ENCODE data around the gene RTN4.

RTN4 gene

DNA sequence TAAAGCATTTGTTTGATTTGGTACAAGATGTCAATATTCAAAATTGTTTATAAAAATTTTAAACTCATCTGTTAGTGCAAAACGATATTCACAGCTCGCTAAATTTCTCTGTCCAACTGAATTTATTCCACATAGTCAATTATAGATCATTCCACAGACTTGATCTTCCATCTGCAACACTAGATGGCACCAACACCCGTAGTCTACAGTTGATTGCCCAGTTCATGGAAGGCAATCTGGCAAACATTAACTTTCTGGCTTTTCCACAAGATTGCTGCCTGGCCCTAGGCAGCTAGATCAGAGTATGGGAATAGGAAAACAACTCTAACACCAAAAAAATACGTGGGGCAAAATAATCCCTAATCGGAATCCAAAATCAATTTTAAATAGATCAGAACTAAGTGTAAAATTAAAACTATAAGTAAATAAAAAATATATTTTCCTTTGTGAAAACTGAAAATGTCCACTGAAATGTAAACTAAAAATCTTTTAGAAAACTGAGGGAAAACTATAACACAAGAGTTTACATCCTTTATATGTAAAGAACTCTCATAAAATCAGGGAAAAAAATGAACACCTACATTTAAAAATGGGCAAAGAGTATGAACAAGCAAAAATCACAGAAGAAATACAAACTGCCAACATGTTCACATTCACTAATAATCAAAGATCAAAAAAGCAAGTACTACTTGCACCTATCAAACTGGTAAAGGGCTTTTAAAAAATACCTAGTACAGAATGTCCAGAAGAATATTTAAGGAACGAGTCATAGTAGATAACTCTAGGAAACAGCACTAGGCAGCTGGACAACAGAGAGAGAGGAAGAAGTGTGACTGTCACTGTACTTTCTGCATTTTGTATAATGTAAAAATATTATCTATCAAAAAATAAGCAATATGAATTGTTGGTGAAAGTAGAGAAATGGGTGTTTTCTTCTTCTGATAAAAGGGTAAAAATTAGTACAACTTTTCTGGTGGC, 35.0 kb downstream of the RTN4 start:
- TF ChIP-seq, protein P1, sequence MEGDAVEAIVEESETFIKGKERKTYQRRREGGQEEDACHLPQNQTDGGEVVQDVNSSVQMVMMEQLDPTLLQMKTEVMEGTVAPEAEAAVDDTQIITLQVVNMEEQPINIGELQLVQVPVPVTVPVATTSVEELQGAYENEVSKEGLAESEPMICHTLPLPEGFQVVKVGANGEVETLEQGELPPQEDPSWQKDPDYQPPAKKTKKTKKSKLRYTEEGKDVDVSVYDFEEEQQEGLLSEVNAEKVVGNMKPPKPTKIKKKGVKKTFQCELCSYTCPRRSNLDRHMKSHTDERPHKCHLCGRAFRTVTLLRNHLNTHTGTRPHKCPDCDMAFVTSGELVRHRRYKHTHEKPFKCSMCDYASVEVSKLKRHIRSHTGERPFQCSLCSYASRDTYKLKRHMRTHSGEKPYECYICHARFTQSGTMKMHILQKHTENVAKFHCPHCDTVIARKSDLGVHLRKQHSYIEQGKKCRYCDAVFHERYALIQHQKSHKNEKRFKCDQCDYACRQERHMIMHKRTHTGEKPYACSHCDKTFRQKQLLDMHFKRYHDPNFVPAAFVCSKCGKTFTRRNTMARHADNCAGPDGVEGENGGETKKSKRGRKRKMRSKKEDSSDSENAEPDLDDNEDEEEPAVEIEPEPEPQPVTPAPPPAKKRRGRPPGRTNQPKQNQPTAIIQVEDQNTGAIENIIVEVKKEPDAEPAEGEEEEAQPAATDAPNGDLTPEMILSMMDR (IDR thresholded peaks at IDR 0.05), result peak; percentile 11
- Histone ChIP-seq H3K4me3 (peak overlapping the region; percentile 3), H3K27ac (no peak overlapping the region)
- DNase-seq (ENCODE audit: low spot score), result no peak

GRCh38 chr2:55013936-55014335, 36.3 kb downstream of the RTN4 start:
- no peak for DNase-seq (ENCODE audit: low spot score)
- Histone ChIP-seq H3K4me3 (no peak overlapping the region), H3K27ac (no peak overlapping the region)
- TF ChIP-seq, protein P1 (IDR thresholded peaks at IDR 0.05), result no peak

- Histone ChIP-seq H3K4me3 (no peak overlapping the region), H3K27ac (peak overlapping the region; percentile 9 to 29)
- TF ChIP-seq, protein P1 (IDR thresholded peaks at IDR 0.05), result no peak
- DNase-seq (ENCODE audit: low spot score), result no peak
Measured at GRCh38 chr2:55012672-55013484, 37.4 kb downstream of the RTN4 start.

DNA sequence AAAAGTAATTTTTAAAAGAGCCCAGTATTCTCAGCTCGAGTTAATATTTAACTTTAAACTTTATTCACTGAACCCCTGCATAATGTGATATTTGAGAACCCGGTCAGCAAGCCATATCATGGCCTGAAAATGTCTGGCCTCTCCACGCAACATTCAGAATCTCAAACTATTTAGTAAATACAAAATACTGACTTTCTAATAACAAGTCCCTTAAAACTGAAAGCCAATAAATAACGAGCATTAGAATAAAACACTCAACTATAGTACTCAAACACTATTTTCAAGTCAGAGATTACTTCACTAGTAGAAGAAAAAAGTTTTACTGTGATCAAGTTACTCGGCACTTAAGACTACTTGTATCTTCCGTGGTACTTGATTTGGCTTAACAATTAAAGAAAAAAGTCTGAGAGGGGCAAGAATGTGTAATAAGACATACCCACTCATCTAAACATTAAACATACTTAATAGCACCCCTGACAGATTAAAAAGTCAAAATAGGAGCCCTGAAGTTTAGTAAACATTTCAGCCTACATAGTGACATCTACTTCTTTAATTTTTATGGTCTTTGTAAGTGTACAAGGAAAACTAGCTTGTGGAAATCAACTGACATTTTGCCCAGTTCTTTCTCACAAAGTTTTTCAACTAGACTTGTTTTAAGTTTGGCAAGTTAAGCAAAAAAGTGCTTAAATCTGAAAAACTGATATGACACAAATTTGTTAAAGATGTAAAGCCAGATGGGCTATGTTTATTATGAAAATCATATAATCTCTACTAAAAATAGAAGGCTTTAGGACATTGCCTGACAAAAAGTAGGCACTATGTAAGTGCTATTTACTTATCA, 38.2 kb downstream of the RTN4 start:
- H3K4me3 ChIP-seq, result peak overlapping the region; percentile 15
- H3K27ac ChIP-seq, result peak overlapping the region; percentile 9 to 29
- TF ChIP-seq, protein P1 (IDR thresholded peaks at IDR 0.05), result no peak
- no peak for DNase-seq (ENCODE audit: low spot score)

- peak overlapping the region in 1 of 2 donors; percentile 11 for H3K27ac ChIP-seq
- no peak overlapping the region for H3K4me3 ChIP-seq
- TF ChIP-seq, protein P1 (IDR thresholded peaks at IDR 0.05), result no peak
- no peak for DNase-seq (ENCODE audit: low spot score)
Measured at GRCh38 chr2:55010915-55011314, 39.3 kb downstream of the RTN4 start.

DNA sequence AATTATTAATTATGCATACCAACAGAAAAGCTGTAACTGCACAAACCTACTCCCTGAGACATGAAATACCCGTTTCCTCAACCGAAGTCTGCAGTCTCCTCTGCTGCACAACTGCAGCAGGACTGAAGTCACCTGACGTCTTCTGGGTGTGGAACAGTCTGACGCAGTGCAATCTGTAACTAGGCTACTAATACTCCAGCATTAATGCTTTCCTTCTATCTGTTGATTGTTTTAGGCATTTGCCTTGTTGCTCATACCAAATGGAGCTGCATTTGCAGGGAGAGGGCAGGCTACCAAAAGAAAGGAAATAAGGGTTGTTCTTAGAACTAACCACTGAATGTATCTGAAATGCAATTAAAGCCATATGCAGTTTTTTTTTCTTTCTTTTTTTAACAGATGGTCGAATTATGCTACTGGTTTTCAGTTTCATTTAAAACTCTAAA, 40.1 kb downstream of the RTN4 start:
- Histone ChIP-seq H3K27ac (peak overlapping the region in 1 of 2 donors; percentile 42), H3K4me3 (peak overlapping the region; percentile 56)
- no peak for DNase-seq (ENCODE audit: low spot score)
- TF ChIP-seq, protein P1 (IDR thresholded peaks at IDR 0.05), result no peak

Data from coronary artery (tissue), 2 donors.